ENCODE data around the gene TMEM266.
A peak's percentile ranks its signal among the peaks of the same experiment; 100 is the strongest.
"Not testable (repeated sequence)": the region's sequence is repeated elsewhere in the genome, so short reads cannot be mapped to it uniquely, and the experiment has no call there.

TMEM266 gene, protein sequence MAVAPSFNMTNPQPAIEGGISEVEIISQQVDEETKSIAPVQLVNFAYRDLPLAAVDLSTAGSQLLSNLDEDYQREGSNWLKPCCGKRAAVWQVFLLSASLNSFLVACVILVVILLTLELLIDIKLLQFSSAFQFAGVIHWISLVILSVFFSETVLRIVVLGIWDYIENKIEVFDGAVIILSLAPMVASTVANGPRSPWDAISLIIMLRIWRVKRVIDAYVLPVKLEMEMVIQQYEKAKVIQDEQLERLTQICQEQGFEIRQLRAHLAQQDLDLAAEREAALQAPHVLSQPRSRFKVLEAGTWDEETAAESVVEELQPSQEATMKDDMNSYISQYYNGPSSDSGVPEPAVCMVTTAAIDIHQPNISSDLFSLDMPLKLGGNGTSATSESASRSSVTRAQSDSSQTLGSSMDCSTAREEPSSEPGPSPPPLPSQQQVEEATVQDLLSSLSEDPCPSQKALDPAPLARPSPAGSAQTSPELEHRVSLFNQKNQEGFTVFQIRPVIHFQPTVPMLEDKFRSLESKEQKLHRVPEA

DNA sequence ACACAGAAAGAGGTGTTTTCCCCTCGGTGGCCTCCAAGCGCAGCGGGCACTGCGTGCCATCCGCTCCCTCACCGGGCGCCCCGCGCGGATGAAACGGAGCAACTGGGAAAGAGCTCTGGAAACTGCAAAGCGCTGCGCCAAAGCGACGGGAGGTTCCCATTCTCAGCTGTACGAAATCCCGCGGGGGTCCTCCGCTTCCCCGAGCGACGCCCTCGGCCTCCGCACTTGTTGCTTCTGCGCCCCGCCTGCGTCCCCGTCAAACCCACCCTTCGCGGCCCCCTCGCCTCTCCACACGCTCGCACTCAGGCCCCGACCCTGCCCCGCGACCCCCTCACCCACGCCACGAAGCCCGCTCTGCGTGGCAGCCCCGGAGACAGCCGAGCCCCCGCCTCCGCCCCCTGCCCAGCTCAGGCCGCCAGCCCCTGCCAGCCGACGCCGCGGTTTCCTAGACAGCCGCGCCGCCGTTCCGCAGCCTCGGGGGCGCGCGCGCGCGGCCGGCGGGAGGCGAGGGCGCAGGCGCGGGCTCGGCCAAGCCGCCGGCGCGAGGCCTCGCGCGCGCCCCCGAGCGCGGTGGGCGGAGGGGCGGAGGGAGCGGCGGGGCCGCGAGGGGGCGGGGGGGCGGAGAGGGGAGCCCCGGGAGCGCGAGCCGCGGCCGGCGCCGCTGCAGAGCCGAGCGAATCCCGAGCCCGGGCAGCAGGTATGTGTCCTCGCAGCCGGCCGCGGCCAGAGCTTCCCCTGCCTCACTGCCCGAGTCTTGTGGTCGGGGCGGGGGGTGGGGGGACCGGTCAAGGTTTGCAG is at the start of gene TMEM266:
TMEM266 (plus strand) TSS at position 666 of the 798 bp plus-strand sequence. CDS start 74,279 bp downstream, outside the sequence.
- DNase-seq, result peak; percentile 6

DNA sequence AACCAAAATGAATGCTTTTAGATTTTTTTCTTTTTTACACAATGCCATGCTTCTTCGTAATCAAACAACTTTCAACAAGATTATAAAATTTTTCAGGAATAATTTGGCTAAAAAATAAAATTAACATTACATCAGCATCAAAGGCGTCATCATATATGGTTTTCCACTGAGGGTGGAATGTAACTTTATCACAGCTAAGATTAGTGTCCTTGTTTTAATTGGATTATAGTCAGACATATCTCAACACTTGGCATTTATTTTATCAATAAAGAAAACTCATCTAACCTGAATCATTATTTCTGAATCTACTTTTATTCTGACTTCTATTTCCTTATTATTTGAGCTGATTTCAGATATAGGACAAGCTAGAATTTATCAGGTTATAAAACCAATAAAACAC is 49.2 kb upstream of the TMEM266 start:
- DNase-seq, result no peak

DNA sequence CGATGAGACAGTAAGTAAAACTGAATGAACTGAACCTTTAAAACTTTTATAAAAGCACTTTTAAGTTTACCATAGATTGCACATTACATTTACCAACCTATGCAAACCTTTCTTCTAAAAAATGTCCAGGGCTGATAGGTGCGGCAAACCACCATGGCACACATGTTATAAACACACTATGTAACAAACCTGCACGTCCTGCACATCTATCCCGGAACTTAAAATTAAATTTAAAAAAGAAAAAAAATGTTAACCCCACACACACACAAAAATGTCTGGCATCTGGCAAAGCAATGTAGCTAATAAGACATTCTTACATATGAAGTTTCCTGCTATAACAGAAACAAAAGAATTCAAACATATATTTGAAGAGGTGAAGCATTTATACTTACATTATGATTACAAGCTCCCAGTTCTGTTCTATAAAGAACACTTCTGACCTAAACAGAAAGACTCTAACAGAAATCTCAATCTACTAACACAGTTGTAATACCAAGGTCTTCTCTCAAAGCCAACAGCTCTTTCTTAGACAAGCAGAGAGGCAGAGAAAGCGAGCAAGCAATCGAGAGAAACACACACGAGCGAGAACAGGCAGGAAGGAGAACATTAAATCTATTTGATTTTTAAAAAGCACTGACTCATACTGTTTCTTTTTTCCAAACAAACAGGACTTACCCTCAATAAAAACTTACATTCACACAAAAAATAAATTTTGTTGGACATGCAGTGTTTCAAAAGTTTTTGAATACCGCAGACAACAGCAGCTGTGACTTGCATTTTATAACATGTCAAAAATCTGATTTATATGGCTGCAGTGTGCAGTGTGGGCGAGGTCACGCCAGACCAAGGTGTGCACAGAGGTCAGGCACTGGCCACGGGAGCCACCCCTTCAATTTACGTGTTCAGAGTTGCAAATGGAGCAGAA is 47.9 kb upstream of the TMEM266 start, which contains the start of gene NRG4:
NRG4 (minus strand) TSS at position 798 of the 925 bp plus-strand sequence. CDS start 1,194 bp downstream, outside the sequence.
- DNase-seq, result no peak

DNA sequence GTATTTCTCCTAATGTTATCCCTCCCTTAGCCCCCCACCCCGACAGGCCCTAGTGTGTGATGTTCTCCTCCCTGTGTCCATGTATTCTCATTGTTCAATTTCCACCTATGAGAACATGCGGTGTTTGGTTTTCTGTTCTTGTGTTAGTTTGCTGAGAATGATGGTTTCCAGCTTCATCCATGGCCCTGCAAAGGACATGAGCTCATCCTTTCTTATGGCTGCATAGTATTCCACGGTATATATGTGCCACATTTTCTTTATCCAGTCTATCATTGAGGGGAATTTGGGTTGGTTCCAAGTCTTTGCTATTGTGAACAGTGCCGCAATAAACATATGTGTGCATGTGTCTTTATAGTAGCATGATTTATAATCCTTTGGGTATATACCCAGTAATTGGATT is 46.3 kb upstream of the TMEM266 start:
- DNase-seq, result not testable (repeated sequence)

DNA sequence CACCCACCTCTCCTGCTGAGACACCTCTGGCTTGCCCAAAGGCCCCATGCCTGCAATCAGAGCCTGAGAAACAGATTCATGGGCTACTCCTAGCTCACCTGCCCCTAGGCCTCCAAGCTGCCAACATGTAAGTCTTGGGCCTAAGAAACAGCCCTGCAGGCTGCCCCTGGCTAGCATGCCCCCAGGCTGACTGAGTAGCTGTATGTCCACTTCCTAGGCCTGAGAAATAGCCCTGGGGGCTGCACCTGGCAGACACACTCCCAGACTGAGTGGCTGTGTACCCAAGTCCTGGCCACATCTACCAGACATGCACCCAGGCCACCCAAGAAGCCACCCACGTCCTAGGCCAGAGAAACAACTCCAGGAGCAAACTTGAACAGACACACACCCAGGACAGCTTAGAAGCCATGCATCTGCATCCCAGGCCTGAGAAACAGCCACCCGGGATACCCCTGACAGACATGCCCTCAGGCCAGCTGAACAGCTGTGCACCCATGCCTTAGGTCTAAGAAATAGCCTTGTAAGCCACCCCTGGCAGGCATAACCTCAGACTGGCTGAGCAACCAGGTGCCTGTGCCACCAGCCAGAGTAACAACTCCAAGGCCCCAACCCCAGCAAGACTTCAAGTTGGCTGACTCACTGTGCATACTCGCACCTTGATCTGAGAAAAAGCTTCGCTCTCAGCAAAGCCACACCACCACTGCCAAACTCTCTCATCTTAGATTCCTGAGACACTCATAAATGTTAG is 35.6 kb upstream of the TMEM266 start:
- DNase-seq, result no peak

DNA sequence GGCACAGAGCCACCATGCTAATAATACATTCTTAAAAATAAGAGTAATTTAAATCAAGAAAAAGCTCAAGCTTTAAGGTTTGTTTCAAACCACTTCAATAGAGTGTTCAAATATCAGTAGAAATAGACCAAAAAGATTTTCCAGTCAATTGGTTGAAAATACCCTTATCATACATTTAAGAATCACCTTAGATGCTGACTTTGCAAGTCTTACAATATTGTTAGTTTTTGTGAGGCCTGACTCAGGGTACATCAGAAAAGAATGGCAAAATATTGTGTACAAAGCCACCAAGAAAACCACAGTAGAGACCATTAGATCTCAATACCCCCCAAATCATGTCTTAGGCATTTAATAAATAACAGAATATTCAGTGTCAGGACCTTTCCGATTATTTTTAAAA is 27.7 kb upstream of the TMEM266 start:
- no peak for DNase-seq

DNA sequence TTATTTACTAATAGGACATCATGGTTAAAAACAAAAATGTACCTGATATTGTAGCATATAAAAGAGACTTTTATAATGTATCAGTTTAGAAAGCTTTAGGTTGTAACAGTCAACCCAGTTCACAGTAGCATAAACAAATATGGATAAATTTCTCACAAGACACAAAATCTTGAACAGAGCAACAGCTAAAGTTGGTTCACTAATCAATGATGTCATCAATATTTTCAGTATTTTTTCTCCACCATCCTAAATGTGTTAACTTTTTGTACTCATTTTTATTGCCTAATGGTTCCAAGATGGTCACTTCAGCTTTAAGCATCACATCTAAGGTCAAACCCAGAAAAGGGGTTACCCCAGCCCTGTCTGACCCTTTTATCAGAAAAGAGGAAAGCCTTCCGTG is 26.3 kb upstream of the TMEM266 start:
- no peak for DNase-seq

DNA sequence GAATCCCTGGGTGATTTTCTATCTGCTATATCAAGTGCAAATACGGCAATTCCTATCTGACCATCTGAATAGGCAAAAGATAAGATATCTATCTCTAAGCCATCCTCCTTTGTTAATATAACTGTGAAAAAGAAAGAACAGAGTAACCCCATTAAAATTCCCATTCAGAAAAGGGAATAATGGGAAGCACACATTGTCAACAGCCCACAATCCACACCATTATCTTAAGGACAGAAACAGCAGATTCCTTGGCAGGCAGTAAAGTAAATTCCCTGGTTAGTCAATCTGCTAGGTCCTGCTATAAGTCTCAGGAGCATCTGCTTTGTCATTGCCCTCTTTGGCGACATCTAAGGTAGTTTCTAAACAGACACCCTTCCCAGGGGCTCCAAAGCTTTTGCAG is 25.7 kb upstream of the TMEM266 start:
- DNase-seq, result no peak

DNA sequence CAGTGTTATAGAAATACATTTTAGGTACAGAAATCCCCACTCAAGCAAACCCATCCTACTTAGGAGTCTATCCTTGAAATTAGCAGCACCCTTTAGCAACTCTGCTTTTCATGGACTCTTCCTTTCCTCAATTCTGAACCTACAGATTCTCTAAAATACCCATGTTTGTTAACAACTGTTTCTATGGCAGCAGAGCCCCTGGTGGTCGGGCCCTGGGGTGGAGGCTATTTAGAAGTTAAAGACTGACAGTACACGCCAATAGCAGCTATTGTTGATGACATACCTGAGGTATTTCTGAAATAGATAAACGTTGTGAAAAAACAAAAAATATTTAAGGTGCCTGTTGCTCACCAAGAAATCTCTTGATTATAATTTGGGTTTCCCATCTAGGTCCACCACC is 24.2 kb upstream of the TMEM266 start:
- no peak for DNase-seq

DNA sequence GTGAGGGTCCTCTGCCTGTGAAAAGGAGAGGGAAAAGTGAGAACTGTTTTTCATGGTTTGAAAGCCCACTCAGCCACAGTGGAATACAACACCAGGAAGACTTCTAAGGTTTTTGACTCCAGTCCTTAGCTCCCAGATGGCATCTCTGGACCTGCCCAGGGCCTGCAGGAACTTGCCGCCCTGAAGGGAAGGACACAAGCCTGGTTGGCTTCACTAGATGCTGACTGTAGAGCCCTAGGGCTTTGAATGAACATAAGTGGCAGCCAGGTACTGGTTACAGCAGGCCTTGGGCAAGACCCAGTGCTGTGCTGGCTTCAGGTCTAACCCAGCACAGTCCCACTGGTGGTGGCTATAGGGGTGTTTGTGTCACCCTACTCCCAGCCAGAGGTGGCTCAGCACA is 21.3 kb upstream of the TMEM266 start:
- no peak for DNase-seq

DNA sequence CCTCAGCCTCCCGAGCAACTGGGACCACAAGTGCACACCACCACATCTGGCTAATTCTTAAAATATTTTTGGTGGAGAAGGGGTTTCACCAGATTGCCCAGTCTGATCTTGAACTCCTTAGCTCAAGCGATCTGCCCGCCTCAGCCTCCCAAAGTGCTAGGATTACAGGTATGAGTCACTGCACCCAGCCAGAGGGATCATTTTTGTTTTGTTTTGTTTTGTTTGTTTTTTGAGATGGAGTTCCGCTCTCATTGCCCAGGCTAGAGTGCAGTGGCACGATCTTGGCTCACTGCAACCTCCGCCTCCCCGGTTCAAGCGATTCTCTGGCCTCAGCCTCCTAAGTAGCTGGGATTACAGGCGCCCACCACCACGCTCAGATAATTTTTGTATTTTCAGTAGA is 5.6 kb upstream of the TMEM266 start:
- DNase-seq, result not testable (repeated sequence)

DNA sequence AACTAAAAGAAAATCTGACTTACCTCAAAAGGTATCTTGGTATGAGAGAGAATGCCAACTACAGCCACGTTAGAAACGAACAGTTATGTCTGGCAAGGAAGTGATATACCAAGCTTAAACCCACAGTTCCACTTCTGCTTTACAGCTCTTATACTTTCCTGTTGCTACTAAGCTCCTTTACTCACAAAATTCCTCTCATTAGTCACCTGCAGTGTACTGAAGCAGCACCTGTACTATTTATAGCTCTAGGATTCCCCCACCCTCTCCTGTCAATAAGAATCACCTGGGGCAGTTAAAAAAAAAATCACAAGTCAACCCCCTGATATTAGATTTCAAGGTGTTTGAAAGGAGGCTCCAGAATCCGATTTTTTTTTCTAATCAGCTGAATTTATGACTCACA is 2.9 kb upstream of the TMEM266 start:
- no peak for DNase-seq

DNA sequence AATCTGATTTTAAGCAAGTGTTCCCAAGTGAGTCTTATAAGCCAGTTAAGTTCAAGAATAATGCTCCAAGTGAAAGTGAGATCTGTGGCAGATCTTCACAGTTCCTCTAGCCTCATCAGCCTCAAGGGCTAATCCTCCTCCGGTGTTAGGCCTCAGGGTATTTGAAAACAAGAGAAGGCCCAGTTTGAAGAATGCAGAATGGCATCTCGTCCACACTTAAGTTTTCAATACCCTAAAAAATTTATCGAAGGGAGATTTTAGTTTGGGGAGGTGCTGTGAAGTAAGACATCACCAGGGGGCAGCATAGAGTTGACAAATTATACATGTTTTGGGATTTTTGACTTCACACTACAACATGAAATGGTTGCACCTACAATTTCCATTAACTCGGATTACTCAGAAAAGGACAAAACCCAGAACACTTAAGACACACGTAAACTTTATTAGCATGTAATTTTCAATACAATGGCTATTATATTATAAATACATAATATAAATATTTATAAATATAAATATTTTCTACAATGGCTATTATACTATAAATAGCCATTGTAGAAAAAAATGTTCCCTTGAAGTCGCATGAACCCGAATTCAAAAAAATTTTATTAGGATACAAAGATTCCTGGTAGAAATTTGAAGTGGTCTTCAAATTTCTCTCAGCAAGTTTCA is 2.3 kb upstream of the TMEM266 start:
- no peak for DNase-seq

DNA sequence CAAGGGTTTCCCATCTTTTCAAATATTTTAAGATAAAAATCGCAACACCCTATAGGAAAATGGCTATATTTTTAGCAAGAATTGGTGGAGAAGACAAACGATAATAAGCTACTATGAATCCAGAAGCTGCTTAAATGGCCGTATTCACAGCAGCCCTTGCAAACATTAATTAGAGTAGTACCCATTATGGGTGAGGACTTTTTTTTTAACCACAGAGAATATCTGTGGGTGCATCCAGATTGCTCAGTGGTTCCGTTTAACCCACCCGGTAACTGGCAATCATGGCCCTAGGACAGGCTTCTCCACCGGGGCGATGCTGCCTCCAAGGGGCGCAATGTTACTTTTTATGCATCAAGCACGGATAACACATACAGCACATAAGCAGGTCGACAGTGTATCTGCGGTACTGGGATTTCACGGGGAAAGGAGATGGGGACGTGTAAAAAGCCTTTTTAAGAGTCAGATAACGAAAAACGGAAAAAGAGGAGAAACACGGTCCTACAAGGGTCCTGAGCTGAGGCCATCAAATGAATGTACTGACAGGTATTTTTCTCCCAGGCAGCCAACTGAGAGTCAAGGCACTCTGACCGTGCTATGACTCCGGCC is 968 bp upstream of the TMEM266 start:
- DNase-seq, result no peak

DNA sequence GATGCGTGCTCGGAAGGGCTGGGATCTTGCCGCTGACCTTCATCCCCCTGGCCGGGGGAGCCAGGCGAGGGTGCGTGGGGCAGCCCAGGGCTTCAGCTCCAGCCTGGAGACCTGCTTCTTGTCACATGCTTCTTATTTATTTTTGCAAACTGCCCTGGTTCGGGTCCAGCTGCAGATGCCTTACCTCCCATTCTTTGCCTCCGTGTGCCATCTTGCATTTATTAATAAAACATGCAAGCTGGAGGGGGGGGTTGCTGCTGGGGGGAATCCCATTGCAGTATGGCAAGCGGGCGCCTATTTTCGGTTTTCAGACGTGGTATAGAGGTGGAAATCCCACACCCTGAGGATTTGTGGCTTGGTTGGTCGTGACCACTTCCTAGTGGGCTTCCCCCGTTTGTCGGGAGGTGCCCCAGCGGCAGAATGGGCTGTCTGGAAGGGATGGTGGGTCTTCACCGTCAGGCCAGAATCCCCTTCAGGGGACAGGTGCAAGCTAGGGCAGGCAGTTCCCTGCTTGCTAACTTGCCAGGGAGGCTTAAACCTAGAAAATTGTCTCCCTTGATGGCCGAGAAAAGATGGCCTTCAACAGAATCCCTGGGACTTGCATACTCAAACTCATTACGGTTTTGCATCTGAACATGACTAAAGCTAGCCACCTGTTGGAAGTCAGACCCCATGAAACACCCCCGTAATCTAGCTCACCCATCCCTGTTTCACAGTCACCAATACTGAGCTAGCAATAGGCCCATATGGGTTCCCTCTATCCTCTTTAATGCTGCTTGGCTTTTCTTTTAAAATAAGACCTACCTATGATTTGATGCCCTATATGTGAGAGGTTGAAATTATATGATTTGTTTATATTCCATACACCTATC is 569 bp downstream of the TMEM266 start:
- no peak for DNase-seq

DNA sequence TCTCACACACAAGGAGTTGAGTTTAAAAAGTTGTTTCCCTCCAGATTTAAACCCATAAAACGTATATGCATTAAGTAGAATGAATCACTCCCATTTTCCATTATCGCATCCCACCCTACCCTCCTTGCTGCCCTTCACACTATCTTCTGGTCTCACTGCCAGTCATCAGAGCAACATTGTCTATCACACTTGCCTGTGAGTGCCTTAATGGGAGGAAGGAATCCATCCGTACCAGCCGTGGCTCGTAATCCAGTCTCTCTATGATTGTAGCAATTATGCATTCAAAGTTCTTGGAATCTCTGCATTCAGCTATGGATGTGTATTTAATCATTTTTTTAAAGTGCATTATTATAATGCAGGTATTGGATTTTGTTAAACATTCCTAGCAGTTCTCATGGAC is 1.9 kb downstream of the TMEM266 start:
- no peak for DNase-seq

DNA sequence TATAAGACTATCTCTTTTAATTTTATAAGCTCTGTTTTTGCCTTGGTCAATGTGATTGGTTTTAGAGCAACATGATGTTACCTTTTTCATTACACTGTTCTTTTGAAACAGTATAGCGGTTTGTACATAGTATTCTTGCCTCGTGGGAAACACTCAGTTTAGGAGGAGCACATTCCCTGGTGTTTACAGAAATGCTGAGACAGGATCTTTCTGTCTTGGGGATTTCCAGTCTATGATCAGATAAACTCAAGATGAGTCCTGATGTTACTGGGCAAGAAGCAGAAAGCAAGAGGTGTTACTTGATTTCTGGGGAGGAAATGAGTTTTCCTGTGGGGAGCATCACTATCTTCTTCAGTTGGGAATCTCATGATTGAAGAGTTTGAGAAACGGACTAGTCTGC is 2.5 kb downstream of the TMEM266 start:
- no peak for DNase-seq

DNA sequence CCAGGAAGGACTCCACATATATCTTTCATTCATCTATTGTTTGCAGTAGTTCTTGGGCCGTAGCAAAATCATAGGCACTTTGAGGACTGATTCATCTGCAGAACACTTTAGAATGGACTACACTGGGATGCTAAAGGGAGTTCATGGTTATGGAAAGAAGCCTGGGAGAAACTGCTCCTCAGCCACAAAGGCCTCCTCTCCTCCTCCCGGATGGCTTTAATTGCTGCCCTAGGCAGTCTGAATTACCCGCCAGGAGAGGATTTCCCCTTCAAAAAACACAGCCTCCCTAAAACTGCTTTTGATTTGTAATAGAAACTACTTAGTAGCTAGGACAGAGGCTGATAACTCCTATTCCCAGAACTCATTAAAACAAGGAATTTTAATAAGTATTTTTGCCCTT is 4.6 kb downstream of the TMEM266 start:
- no peak for DNase-seq

DNA sequence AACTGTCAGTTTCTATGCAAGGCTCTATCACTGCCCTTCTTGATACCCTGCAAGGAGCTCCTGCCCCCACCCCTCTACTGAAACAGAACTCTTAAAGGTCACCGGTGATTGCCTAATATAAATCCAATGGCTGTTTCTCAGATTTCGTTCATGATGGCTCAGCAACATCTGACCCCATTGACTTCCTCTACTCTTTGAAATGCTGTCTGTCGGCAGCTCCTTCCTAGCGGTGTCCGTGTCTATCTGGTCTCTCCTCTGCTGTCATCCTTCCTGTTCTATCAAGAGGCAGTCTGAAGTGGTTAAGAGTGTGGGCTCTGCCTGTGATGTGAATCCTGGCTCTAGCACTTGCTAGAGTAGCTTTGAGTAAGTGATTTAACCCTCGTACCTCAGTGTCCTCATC is 5.5 kb downstream of the TMEM266 start:
- no peak for DNase-seq

DNA sequence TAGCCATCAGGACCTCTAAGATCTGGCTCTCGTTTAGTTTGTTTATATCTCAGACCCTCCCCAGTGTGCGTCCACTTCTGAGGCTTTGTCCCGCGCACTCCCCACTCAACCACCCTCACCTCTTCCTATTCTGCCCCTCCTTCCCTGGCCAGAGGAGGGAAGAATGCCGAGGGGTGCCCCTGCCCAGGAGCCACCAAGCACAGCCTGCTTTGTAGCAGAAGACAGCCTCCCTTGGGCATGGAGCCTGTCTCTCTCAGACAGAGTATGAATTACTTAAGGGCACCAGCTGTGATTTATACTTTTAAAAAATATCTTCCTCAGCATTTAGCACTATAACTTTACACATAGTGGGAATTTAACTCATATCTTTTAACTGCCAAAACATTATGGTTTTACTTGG is 6.0 kb downstream of the TMEM266 start:
- no peak for DNase-seq

Data from NCI-H1092 (cell line).